NOMO-1 treated with dmso at 0.1 percent for 144 hours (cell line): ENCODE results near the gene RNPEPL1.

Experiments
- DNase-seq: peaks from one replicate; lab custom pipeline; 2025; ENCODE audit not compliant: unreplicated experiment; lab: John Stamatoyannopoulos, UW

The RNPEPL1 gene

DNA sequence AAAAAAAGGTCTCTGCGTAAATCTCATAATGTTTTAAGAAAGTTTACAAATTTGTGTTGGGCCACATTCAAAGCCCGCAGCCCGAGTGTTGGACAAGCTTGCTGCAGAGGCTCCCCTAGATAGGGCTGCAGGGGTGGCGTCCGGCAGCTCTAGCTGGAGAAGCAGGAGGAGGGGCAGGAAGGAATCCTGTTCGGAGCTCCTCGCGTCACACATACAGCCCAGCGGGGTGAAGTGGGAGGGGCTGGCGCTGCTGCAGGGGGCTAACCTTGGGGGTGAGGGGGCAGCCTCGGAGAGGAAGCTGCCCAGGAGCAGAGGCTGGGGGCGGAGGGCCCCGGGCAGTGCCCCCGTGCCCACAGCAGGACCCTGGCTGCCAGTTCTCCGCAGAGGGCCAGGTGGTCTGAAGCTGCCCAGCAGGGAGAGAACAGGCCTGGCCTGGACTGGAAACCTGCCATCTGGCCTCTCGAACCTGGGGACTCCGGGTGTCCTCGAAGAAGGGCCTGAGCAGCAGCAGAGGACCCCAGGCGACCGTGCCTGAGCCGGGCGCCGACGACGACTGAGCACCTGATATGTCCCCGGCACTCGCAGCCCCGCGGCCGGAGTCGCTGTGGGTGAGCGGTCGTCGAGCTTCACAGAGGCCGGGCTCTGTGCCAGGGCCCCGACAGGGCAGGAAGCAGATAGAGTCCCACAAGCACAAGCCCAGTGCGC lies 54.4 kb downstream of the RNPEPL1 start:
- no peak for DNase-seq

DNA sequence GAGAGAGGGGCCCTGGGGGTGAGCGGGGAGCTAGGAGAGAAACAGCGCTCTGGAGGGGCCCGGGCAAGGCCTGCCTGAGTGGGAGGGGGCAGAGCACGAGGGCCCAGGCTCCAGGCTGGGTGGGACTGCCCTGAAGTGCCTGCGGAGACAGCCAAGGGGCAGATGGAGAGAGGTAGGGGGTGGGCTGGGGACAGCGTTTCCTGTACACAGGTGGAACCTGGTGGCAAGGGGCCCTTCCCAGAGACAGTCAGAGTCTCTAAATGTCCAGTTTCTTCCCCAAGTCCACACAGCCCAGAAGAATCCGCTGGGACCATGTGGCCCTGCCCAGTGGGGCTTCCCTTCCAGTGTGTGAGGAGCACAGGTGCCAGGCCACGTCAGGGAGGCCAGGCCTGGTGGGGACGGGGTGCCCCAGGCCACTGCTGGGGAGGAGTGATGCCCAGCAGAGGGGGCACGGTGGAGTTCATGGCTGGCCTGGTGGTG lies 55.3 kb downstream of the RNPEPL1 start:
- DNase-seq: no peak

DNA sequence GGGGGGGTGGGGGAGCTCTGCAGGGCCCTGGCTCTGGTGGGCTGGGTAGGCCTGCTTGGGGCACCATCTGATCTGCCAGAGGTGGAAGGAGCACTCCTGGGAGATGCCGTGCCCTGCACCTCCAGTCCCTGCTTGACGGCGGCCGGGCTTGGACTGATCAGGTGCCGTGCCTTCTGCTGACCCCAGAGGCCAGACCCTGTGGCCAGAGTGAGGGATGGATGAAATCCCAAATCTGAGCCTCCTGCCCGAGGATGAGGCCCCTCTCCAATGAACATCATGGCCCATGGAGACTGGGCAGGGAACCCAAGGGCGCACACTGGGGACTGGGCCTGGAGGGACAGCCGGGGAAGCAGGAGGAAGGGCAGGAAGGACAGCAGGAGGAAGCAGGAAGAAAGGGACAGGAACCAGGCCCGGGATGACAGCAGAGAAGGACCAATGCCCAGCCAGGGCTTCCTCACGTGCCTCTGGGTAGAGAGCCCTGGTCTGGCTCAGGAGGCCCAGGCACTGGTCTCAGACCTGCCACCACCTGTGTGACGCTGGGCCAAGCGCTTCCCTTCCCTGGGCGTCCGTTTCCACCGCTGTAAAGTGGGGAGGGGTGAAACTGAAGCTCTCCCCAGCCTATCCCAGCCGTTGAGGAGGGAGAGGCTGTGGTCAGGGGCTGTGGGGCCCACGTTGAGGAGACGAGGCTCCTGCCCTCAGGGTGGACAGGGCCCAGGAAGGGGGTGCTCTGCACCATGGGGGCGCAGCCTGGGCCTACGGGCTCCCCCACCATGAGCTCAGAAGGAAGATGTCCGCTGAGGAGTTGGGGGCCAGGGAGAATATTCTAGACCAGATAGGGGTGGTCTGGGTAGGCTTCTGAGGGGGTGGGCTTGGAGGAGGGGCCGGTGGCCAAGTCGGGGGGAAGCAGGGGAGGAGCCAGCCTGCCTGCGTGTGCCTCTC lies 56.0 kb downstream of the RNPEPL1 start:
- no peak for DNase-seq

DNA sequence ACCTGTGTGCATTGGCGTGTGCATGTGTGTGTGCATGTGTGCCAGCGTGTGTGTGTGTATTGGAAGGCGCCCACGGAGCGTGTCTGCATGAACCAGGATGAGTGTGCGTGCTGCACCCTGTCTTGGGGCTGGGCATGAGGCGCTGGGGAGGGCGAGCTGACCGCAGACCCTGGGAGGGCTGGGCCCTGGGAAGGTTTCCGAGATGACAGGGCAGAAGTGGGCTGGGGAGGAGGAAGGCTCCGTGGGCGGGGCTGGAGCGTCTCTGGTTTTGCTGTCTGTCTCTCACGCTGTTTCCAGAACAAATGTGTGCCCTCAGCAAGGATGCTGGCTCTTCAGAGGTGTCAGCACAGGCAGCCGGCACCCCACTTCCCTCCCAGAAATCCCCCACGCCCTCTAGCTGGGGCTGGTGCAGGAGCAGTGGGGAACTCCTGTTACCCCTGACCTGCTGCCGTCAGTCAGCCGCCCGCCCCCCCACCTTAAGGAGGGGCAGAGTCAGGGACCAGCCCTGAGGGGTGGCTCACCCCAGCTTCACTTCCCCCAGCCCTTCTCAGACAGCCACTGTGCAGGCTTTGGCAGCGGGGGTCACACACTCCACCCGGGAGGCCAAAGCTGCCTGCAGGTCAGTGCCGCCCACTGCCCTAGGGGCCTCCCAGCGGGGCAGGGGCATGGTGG lies 56.8 kb downstream of the RNPEPL1 start, which contains the start of gene GPR35:
GPR35 (plus strand) TSS at position 531 of the 672 bp plus-strand sequence. CDS start 4,473 bp downstream, outside the sequence.
- peak; percentile 87 for DNase-seq

DNA sequence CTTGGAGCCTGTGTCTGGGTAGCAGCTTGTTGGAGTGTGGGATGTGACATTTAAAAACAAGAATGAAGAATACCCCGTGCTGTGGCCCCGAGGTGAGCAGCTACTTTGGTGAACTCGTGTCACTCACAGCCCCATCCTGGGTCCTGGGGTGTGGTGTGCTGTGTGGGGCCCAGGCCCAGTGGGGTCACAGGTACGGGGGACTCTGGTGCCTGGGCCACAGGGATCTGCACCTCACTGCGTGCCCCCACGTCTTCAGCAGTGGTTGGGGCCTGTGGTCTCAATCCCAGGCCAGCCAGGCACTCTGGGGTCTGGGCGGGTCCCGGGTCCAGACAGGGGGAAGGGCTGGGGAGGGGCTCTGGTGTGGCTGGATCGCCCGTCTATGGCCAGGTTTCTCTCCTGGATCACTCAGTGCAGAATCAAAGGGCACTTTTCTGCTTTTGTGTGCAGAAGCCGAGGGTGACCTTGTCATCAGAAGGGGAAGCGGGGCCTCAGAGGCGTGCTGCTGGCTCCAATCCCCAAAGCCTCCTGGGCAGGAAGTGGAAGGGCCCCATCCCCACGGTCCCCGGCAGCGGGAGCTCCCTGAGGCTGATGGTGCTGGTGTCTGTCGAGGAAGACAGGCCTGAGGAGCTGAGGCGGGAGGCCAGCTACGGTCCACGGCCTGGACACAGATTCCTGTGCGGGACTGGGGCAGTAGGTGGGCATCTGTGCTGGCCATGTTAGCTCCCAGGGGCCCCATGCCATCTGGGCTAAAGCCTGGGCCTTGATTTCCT lies 58.4 kb downstream of the RNPEPL1 start:
- DNase-seq: peak; percentile 84

DNA sequence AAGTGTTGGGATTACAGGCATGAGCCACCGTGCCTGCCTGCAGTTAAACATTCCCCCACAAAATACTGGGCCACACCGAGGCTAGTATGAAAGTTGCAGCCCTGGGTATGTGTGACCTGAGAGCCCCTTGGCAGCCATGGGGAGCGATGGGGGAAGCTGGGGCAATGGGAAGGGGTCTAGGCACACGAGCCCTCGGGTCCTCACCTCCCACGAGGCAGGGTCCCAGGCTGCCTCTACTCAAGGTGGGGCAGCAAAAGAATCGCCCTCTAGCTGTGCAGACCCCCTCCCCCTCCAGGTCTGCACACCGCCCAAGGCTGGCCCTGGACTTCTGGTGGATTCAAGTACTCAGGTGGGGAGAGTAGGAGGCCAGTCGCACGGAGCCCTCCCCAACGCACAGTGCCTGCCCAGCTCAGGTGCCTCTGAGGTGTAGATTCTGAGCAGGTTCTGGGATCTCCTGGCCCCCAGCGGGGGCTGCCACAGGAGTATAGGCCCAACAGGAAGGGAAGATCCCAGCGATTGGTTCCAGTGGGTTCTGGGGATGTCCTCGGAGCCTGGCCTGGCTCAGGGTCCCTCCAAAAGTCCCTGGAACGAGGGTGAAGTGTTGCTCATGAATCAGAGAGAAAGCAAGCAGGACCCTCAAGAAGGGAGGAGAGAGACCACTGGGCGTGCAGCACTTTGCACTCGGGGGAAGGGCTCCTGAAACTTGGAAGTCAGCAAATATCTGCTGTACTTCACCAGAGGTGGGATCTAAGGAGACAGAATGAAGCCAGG lies 59.6 kb downstream of the RNPEPL1 start:
- no peak for DNase-seq

DNA sequence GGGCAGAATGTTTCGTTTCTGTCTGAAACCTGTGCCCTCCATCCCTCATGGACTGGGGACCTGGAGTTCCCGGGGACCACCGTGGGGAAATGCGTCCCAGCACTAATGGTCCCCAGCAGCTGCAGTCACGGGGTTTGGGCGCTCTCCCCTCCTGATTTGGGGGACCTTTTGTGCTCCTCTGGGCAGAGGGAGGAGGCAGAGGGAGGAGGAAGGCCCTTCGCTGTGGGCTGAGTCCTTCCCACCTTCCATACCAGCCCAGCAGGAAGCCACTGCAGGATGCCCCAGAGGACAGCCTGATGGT lies 60.2 kb downstream of the RNPEPL1 start:
- no peak for DNase-seq

DNA sequence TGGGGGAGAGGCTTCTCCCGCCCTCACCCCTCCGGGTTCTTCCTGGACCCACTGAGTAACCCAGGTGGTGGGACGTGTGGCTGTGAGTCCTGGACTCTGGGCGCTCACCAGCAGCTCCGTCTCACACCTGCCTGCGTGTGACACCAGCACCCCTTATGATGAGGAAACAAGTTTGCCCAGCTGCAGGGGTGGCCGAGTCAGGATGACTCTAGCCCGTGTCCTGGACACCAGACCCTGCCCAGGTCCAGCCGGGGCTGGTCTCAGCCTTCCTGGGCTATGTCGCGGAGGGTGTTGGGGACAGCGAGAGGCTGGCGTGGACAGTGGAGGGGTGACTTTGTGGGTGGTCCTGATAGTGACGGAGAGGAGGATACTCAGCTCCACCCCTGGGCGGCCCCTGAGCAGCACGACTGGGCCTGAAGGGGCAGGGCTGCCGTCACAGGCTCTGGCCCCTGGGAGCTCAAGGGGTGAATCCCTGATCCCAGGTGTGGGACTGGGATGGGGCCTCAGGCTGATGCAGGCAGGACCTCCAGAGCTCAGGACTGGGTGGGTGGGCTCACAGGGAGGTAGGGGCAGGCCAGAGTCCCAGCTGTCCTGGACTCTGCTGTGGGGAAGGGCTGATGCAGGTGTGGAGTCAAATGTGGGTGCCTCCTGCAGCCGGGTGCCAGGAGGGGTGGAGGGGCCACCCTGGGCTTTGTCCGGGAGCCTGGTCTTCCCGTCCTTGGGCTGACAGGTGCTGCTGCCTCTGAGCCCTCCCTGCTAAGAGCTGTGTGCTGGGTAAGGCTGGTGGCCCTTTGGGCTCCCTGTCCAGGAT lies 60.7 kb downstream of the RNPEPL1 start:
- no peak for DNase-seq

DNA sequence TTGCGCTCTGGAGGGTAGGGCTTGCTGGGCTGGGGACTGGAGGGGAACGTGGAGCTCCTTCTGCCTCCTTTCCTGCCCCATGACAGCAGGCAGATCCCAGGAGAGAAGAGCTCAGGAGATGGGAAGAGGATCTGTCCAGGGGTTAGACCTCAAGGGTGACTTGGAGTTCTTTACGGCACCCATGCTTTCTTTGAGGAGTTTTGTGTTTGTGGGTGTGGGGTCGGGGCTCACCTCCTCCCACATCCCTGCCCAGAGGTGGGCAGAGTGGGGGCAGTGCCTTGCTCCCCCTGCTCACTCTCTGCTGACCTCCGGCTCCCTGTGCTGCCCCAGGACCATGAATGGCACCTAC lies 61.3 kb downstream of the RNPEPL1 start:
- DNase-seq: no peak

DNA sequence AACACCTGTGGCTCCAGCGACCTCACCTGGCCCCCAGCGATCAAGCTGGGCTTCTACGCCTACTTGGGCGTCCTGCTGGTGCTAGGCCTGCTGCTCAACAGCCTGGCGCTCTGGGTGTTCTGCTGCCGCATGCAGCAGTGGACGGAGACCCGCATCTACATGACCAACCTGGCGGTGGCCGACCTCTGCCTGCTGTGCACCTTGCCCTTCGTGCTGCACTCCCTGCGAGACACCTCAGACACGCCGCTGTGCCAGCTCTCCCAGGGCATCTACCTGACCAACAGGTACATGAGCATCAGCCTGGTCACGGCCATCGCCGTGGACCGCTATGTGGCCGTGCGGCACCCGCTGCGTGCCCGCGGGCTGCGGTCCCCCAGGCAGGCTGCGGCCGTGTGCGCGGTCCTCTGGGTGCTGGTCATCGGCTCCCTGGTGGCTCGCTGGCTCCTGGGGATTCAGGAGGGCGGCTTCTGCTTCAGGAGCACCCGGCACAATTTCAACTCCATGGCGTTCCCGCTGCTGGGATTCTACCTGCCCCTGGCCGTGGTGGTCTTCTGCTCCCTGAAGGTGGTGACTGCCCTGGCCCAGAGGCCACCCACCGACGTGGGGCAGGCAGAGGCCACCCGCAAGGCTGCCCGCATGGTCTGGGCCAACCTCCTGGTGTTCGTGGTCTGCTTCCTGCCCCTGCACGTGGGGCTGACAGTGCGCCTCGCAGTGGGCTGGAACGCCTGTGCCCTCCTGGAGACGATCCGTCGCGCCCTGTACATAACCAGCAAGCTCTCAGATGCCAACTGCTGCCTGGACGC lies 61.9 kb downstream of the RNPEPL1 start:
- no peak for DNase-seq
